CD4-positive, CD25-positive, alpha-beta regulatory T cell (primary cell): Measurements from ENCODE around the gene UGT3A2. TPM values are rescaled to one million over a fixed set of nuclear protein-coding genes. Genes with fewer than 3 reads are reported as not detected.
A peak's percentile ranks its signal among the peaks of the same experiment; 100 is the strongest.
"Not testable (repeated sequence)": the region's sequence is repeated elsewhere in the genome, so short reads cannot be mapped to it uniquely, and the experiment has no call there.

ENCODE experiments used
- ATAC-seq, 2 donors: fragments of 150-1000 bp; cut with Tn5 transposase; one replicate each; pipeline ENCODE4 v1.10.0; 2021; ENCODE audit warnings: low read depth in 2 of 2, moderate number of reproducible peaks in 2 of 2, moderate library complexity in 1 of 2
- DNase-seq, 3 donors: peaks; one replicate each; pipeline versions ENCODE4 v3.0.0 to v3.0.0-alpha.2; 2012 to 2022; ENCODE audit warnings: mixed read lengths in 1 of 3
- H3K27ac ChIP-seq: one replicate; pipeline ENCODE4 v1.7.0; 2013; ENCODE audit warnings: mild to moderate bottlenecking, low read length; ENCODE audit not compliant: insufficient read depth, poor library complexity, severe bottlenecking
- H3K27me3 ChIP-seq: one replicate; pipeline ENCODE4 v1.7.0; 2013; ENCODE audit warnings: low read length; ENCODE audit not compliant: control insufficient read depth, insufficient read depth
- H3K36me3 ChIP-seq: one replicate; pipeline ENCODE4 v1.7.0; 2013; ENCODE audit warnings: mild to moderate bottlenecking, low read length, moderate library complexity; ENCODE audit not compliant: control insufficient read depth, insufficient read depth
- H3K4me1 ChIP-seq: 2 replicates; pipeline ENCODE4 v1.7.0; 2013; ENCODE audit warnings: mild to moderate bottlenecking, low read length; ENCODE audit not compliant: insufficient read depth, control insufficient read depth, poor library complexity, severe bottlenecking
- H3K4me3 ChIP-seq: one replicate; pipeline ENCODE4 v1.7.0; 2013; ENCODE audit warnings: low read depth, mild to moderate bottlenecking, low read length, moderate library complexity
- H3K9me3 ChIP-seq, 2 experiments: 1 replicate in 1 of 2; 2 replicates in 1 of 2; pipeline ENCODE4 v1.7.0; 2013; ENCODE audit warnings: low read length in 2 of 2, mild to moderate bottlenecking in 1 of 2, moderate library complexity in 1 of 2; ENCODE audit not compliant: control insufficient read depth in 2 of 2
- H3K27ac Mint-ChIP-seq, 3 donors: one replicate each; pipeline ENCODE4 v1.8.0; 2020 to 2022; ENCODE audit warnings: mild to moderate bottlenecking in 3 of 3, mixed read lengths in 3 of 3, moderate library complexity in 2 of 3
- H3K27me3 Mint-ChIP-seq: one replicate; pipeline ENCODE4 v1.8.0; 2022; ENCODE audit warnings: mild to moderate bottlenecking, mixed read lengths
- H3K36me3 Mint-ChIP-seq: one replicate; pipeline ENCODE4 v1.8.0; 2020; ENCODE audit warnings: mixed read lengths
- H3K4me1 Mint-ChIP-seq, 4 donors: one replicate each; pipeline ENCODE4 v1.8.0; 2020 to 2022; ENCODE audit warnings: mixed read lengths in 4 of 4, mild to moderate bottlenecking in 1 of 4
- H3K4me3 Mint-ChIP-seq, 4 donors: one replicate each; pipeline ENCODE4 v1.8.0; 2020 to 2022; ENCODE audit warnings: mild to moderate bottlenecking in 4 of 4, mixed read lengths in 4 of 4, moderate library complexity in 3 of 4
- H3K9me3 Mint-ChIP-seq, 7 donors: one replicate each; pipeline ENCODE4 v1.8.0; 2020 to 2022; ENCODE audit warnings: mixed read lengths in 7 of 7, mild to moderate bottlenecking in 3 of 7, moderate library complexity in 2 of 7
- polyA plus RNA-seq, 4 donors: library from polyadenylated mRNA; unstranded; fragments of 300-500 nt; fragmentation: Illumina TruSeq; gene quantifications; one replicate each; pipeline ENCODE4 v1.2.3, GENCODE V29; 2021
- total RNA-seq: library from RNA; stranded (reverse); gene quantifications from one replicate; pipeline ENCODE4 v1.2.3, GENCODE V29; 2022

UGT3A2 gene
- total and polyA plus RNA-seq, 5 donors from 2014 or later = 0.07 to 0.60 (median 0.20) TPM; not detected in 2

DNA sequence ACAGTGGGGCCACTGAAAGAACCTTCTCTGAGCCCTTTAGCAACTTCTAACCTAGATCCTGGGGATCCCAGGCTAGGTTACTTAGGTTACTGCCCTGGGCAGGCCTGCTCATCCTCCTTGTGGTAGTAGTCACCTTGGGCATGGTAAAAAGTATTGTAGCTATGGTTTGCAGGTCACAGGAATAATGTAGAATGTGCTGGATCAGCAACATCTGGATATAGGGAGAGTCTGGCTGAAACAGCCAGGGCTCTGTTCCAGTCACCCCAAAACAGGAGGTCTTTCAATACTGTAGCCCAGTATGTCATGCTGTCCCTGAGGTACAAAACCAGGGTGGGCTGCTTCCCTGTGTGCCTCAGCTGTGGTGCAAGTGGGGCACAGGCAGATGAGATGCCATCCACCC, 33.6 kb downstream of the UGT3A2 start:
- no peak for ATAC-seq
- Histone ChIP-seq H3K4me1 (no peaks in the 10 kb centered on the region), H3K4me3 (no peak overlapping the region), H3K27ac (no peak overlapping the region), H3K9me3 (no peaks in the 10 kb centered on the region), H3K27me3 (peaks cover 2% of the 10 kb centered on the region), H3K36me3 (no peaks in the 10 kb centered on the region)
- no peak for DNase-seq
- Mint-ChIP-seq H3K27me3 (peaks cover 4% of the 10 kb centered on the region), H3K4me1 (no peaks in the 10 kb centered on the region), H3K36me3 (no peaks in the 10 kb centered on the region), H3K27ac (no peak overlapping the region), H3K4me3 (no peak overlapping the region), H3K9me3 (peaks cover 0 to 4% (median 0%) of the 10 kb centered on the region in 7 donors)

DNA sequence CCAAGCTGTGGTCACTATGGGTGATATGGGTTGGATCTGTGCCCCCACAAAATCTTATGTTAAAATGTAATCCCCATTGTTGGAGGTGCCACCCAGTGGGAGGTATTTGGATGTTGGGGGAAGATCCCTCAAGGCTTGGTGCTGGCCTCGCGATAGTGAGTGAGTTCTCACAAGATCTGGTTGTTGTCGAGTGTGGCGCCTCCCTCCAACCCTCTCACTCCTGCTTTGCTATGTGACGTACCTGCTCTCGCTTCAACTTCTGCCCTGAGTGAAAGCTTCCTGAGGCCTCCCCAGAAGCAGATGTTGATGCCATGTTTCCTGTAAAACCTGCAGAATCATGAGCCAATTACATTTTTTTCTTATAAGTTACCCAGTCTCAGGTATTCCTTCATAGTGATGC, 35.5 kb downstream of the UGT3A2 start:
- DNase-seq (no peak), ATAC-seq (no peak)
- Mint-ChIP-seq H3K4me1 (no peaks in the 10 kb centered on the region), H3K27ac (no peak overlapping the region), H3K4me3 (no peak overlapping the region), H3K27me3 (peaks cover 9% of the 10 kb centered on the region), H3K36me3 (no peaks in the 10 kb centered on the region), H3K9me3 (peaks cover 0 to 6% (median 3%) of the 10 kb centered on the region in 7 donors)
- Histone ChIP-seq H3K27me3 (no peaks in the 10 kb centered on the region), H3K4me1 (no peaks in the 10 kb centered on the region), H3K9me3 (no peaks in the 10 kb centered on the region), H3K36me3 (no peaks in the 10 kb centered on the region), H3K27ac (no peak overlapping the region), H3K4me3 (no peak overlapping the region)

DNA sequence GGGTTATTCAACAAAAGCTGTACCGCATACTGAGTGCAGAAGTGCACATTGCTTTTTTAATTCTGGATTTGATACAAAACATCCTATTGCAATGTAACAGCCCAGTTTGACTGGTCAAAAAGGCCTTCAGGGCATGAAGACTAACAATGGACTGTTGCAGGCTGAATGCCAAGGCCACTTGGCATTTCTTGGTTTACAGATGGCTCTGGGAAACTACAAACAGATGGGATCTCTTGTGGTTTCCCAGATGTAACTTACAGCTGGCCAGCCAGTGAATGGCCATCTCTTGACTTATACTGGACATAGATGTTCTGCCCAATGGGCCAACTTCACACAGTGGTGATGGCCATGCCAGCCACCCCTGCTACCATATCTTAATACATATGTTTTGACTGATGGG, 36.8 kb downstream of the UGT3A2 start:
- Histone ChIP-seq H3K36me3 (no peaks in the 10 kb centered on the region), H3K9me3 (no peaks in the 10 kb centered on the region), H3K4me3 (no peak overlapping the region), H3K4me1 (no peaks in the 10 kb centered on the region), H3K27me3 (no peaks in the 10 kb centered on the region), H3K27ac (no peak overlapping the region)
- Mint-ChIP-seq H3K4me1 (no peaks in the 10 kb centered on the region), H3K27ac (no peak overlapping the region), H3K9me3 (peaks cover 3 to 6% (median 4%) of the 10 kb centered on the region in 7 donors), H3K4me3 (no peak overlapping the region), H3K36me3 (no peaks in the 10 kb centered on the region), H3K27me3 (peaks cover 9% of the 10 kb centered on the region)
- DNase-seq (no peak), ATAC-seq (no peak)

DNA sequence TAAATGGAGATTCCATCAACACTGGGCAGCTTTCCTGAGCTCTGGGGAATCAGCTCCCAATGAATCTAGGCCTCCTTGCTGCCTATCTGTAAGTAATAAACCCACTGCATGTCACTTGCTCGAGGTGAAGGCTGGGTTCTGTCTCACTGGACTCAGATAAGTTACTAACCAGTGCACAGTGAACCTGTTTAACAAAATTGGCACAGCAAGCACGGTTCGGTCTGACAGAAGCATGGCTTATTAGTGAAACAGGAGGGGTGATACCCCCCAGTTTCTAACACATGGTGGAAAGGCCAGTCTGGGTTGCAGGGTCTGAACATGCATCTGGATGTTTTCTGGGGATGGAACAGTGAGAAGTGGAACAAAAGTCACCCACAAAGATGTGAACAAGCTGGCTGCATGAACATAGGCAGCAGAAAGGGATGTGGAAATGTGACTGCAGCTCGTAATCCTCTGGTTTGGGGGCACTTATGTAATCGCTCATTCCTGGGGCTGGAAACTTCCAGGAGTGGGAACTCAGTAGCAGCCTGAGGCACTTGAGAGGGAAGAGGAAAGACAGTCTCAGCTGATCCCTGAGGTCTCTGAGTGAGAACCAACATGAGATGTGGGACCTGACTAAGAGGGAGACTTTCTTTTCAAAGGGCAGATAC, 37.7 kb downstream of the UGT3A2 start:
- Histone ChIP-seq H3K27ac (no peak overlapping the region), H3K4me3 (no peak overlapping the region), H3K4me1 (no peaks in the 10 kb centered on the region), H3K9me3 (no peaks in the 10 kb centered on the region), H3K36me3 (no peaks in the 10 kb centered on the region), H3K27me3 (no peaks in the 10 kb centered on the region)
- Mint-ChIP-seq H3K27ac (peak overlapping the region in 1 of 3 donors; percentile 70), H3K4me3 (no peak overlapping the region), H3K36me3 (no peaks in the 10 kb centered on the region), H3K27me3 (peaks cover 12% of the 10 kb centered on the region), H3K4me1 (no peaks in the 10 kb centered on the region), H3K9me3 (peaks cover 3 to 12% (median 4%) of the 10 kb centered on the region in 7 donors)
- DNase-seq (no peak), ATAC-seq (no peak)

DNA sequence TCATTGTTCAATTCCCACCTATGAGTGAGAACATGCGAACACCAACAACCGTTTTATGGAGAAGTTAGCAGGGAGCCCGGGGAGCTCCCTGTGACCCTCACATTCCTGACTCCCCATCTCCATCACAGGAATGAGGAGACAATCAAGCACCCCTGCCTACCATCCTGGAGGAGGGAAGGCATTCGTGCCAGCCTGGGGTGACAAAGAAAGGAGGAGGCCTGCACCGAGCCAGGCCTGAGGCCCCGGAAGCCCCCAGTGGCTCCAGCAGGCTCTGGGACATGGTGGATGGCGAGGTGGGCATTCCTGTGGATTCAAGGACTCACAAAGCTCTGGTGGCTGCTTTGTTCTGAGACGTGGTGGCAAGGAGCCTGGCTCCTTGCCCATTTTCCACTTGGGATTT, 39.0 kb downstream of the UGT3A2 start:
- Mint-ChIP-seq H3K4me1 (no peaks in the 10 kb centered on the region), H3K36me3 (no peaks in the 10 kb centered on the region), H3K27ac (no peak overlapping the region), H3K4me3 (no peak overlapping the region), H3K9me3 (peaks cover 3 to 12% (median 5%) of the 10 kb centered on the region in 7 donors), H3K27me3 (peaks cover 14% of the 10 kb centered on the region)
- no peaks in the 10 kb centered on the region for H3K4me1 ChIP-seq
- DNase-seq = no peak
- no peak for ATAC-seq
- H3K9me3 ChIP-seq = no peaks in the 10 kb centered on the region
- no peak overlapping the region for H3K27ac ChIP-seq
- no peaks in the 10 kb centered on the region for H3K36me3 ChIP-seq
- H3K27me3 ChIP-seq = no peaks in the 10 kb centered on the region
- H3K4me3 ChIP-seq = no peak overlapping the region

DNA sequence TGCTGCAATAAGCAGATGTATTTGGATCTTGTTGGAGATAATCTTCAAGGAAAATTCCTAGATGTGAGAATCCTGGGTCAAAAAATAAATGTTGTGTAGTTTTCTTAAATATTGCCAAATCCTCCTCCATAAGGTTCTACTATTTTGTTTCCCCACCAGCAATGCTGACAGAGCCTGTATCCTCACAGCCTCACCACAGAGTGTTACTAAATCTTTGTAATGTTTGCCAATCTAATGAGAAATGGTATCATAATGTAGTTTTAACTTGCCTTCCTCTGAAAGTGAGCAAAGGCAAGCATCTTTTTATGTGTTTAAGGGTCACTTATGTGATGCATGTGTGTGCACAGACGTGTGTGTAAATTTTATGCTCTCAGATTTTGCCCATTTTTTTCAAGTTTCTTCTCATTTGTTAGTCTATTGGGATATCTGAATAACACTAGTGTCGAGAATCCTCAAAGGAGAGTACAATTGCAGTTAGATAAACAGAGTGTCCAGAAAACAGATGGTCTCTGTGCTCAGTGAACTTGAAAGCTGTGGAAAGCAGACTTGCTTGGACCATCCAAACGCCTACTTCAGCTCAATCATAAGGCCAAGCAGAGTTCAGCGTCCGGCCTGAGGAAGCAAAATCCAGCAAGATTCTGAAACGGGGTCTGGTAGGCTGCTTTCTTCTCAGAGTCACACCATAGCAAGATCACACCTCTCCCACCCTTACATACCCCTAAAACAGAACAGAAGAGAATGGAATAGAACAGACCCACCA, 39.8 kb downstream of the UGT3A2 start:
- H3K4me3 Mint-ChIP-seq = no peak overlapping the region
- ATAC-seq = no peak
- H3K36me3 ChIP-seq = no peaks in the 10 kb centered on the region
- no peak for DNase-seq
- H3K9me3 Mint-ChIP-seq = peaks cover 3 to 12% (median 5%) of the 10 kb centered on the region in 7 donors
- H3K27me3 ChIP-seq = no peaks in the 10 kb centered on the region
- H3K4me3 ChIP-seq = no peak overlapping the region
- H3K27ac Mint-ChIP-seq = no peak overlapping the region
- no peaks in the 10 kb centered on the region for H3K9me3 ChIP-seq
- H3K36me3 Mint-ChIP-seq = no peaks in the 10 kb centered on the region
- H3K27me3 Mint-ChIP-seq = peaks cover 14% of the 10 kb centered on the region
- no peak overlapping the region for H3K27ac ChIP-seq
- H3K4me1 Mint-ChIP-seq = no peaks in the 10 kb centered on the region
- H3K4me1 ChIP-seq = no peaks in the 10 kb centered on the region

DNA sequence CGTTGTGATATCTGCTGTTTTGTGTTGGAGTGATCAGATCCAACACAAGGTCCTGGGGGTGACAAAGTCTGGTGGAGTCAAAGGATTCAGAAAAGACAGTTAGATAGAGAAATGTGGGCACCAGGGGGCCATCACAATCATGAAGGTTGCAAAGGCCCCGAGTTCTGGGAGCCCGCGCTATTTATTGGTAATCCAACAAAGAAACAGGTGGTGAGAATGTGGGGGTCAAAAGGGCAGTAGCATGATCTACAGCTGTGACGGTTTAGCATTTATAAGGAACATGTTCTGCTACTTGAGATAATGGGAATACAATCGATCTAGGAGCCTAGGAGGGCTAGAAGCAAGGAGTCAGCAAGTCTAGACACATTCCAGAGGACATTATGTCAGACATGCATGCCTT, 44.4 kb downstream of the UGT3A2 start:
- ATAC-seq, H3K4me3 Mint-ChIP-seq, DNase-seq, H3K4me3 ChIP-seq, H3K4me1 ChIP-seq, H3K36me3 Mint-ChIP-seq, H3K27ac Mint-ChIP-seq, H3K27ac ChIP-seq, H3K27me3 ChIP-seq, H3K9me3 ChIP-seq, H3K4me1 Mint-ChIP-seq, H3K36me3 ChIP-seq: not testable (repeated sequence)
- Mint-ChIP-seq H3K9me3 (peaks cover 2 to 12% (median 6%) of the 10 kb centered on the region in 7 donors), H3K27me3 (peaks cover 14% of the 10 kb centered on the region)

DNA sequence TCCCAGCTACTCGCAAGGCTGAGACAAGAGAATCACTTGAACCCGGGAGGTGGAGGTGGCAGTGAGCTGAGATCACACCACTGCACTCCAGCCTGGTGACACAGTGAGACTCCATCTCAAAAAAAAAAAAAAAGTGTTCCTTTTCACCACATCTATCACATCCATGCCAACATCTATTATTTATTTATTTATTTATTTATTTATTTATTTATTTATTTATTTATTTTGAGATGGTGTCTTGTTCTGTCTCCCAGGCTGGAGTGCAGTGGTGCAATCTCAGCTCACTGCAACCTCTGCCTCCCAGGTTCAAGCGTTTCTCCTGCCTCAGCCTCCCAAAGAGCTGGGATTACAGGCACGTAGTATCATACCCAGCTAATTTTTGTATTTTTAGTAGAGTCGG, 47.1 kb downstream of the UGT3A2 start:
- H3K4me1 Mint-ChIP-seq, H3K4me3 ChIP-seq, ATAC-seq, H3K36me3 Mint-ChIP-seq, H3K27ac ChIP-seq, H3K27ac Mint-ChIP-seq, H3K27me3 Mint-ChIP-seq, H3K4me1 ChIP-seq, H3K4me3 Mint-ChIP-seq, H3K27me3 ChIP-seq, DNase-seq, H3K36me3 ChIP-seq: not testable (repeated sequence)
- H3K9me3 Mint-ChIP-seq = peaks cover 3 to 12% (median 6%) of the 10 kb centered on the region in 7 donors
- H3K9me3 ChIP-seq = peaks cover 4 to 10% of the 10 kb centered on the region in 2 experiments
